ENCODE data around the gene PFN1. TPM values are rescaled to one million over a fixed set of nuclear protein-coding genes. Genes with fewer than 3 reads are reported as not detected.

The PFN1 gene
- total and polyA plus RNA-seq, 10 of the 15 experiments (the other 5 are each of a cell fraction or from before 2014, with no cell fraction given) = 154 to 3,892 (median 1,918) TPM

DNA sequence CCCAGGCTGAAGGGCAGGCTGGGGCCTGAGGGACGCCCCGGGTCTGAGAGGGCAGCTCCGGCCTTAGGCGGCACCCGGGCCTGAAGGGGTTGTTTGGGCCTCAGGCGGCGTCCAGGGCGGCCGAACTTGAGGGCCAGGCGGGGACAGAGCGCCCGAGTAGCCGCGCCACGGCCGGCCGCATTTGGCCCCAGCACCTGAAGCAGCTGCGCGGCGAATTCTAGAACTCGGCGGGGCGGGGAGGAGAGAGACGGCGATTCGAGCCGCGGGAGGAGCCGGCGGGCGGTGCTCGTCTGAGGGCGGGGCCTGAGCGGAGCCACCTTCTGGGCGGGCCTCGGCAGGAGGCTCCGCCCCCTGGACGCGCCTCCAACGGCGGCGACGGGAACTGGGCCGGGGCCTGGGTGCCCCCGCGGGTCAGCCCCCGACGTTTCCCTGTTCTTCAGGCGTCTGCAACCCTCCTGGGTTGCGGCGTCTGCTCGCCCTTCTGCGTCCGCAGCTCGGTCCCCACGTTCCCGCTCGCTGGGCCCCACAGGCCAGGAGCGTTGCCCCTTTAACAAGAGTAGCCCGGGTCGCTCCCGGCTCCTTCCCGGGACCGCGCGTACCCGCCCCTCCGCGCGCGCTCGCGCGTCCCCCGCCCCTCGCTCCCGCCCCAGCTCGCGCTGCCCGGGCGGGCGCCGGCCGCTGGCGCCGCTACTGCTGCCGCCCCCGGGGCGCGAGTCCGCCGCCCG lies 49.1 kb upstream of the PFN1 start, which contains the start of the genes INCA1 and KIF1C (continued):
- TF ChIP-seq, protein P1, sequence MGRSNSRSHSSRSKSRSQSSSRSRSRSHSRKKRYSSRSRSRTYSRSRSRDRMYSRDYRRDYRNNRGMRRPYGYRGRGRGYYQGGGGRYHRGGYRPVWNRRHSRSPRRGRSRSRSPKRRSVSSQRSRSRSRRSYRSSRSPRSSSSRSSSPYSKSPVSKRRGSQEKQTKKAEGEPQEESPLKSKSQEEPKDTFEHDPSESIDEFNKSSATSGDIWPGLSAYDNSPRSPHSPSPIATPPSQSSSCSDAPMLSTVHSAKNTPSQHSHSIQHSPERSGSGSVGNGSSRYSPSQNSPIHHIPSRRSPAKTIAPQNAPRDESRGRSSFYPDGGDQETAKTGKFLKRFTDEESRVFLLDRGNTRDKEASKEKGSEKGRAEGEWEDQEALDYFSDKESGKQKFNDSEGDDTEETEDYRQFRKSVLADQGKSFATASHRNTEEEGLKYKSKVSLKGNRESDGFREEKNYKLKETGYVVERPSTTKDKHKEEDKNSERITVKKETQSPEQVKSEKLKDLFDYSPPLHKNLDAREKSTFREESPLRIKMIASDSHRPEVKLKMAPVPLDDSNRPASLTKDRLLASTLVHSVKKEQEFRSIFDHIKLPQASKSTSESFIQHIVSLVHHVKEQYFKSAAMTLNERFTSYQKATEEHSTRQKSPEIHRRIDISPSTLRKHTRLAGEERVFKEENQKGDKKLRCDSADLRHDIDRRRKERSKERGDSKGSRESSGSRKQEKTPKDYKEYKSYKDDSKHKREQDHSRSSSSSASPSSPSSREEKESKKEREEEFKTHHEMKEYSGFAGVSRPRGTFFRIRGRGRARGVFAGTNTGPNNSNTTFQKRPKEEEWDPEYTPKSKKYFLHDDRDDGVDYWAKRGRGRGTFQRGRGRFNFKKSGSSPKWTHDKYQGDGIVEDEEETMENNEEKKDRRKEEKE (IDR thresholded peaks at IDR 0.05) = no peak
- TF ChIP-seq RBBP5 (conservative IDR thresholded peaks at IDR 0.05) (no peak), DPF2 (IDR thresholded peaks at IDR 0.05) (peak; percentile 67; the same call in 1 of the 2 replicates), TCF12 (IDR thresholded peaks at IDR 0.05; ENCODE audit: low read depth, low read length) (peak; percentile 83), KLF5 (IDR thresholded peaks at IDR 0.05; ENCODE audit: partially characterized antibody) (no peak), MXI1 (IDR thresholded peaks at IDR 0.05; ENCODE audit: low read depth, low read length) (no peak), NFXL1 (IDR thresholded peaks at IDR 0.05; ENCODE audit: borderline replicate concordance) (no peak), FOS (IDR thresholded peaks at IDR 0.05; ENCODE audit: borderline replicate concordance, extremely low read depth, insufficient read length) (no peak)
- TF ChIP-seq, protein P2, sequence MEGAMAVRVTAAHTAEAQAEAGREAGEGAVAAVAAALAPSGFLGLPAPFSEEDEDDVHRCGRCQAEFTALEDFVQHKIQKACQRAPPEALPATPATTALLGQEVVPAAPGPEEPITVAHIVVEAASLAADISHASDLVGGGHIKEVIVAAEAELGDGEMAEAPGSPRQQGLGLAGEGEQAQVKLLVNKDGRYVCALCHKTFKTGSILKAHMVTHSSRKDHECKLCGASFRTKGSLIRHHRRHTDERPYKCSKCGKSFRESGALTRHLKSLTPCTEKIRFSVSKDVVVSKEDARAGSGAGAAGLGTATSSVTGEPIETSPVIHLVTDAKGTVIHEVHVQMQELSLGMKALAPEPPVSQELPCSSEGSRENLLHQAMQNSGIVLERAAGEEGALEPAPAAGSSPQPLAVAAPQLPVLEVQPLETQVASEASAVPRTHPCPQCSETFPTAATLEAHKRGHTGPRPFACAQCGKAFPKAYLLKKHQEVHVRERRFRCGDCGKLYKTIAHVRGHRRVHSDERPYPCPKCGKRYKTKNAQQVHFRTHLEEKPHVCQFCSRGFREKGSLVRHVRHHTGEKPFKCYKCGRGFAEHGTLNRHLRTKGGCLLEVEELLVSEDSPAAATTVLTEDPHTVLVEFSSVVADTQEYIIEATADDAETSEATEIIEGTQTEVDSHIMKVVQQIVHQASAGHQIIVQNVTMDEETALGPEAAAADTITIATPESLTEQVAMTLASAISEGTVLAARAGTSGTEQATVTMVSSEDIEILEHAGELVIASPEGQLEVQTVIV (IDR thresholded peaks at IDR 0.05; ENCODE audit: borderline replicate concordance, partially characterized antibody) = peak; percentile 87
- TF ChIP-seq, protein P3, sequence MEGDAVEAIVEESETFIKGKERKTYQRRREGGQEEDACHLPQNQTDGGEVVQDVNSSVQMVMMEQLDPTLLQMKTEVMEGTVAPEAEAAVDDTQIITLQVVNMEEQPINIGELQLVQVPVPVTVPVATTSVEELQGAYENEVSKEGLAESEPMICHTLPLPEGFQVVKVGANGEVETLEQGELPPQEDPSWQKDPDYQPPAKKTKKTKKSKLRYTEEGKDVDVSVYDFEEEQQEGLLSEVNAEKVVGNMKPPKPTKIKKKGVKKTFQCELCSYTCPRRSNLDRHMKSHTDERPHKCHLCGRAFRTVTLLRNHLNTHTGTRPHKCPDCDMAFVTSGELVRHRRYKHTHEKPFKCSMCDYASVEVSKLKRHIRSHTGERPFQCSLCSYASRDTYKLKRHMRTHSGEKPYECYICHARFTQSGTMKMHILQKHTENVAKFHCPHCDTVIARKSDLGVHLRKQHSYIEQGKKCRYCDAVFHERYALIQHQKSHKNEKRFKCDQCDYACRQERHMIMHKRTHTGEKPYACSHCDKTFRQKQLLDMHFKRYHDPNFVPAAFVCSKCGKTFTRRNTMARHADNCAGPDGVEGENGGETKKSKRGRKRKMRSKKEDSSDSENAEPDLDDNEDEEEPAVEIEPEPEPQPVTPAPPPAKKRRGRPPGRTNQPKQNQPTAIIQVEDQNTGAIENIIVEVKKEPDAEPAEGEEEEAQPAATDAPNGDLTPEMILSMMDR (IDR thresholded peaks at IDR 0.05 in 2 of 3, conservative IDR thresholded peaks at IDR 0.05 in 1 of 3; ENCODE audit: control insufficient read depth in 2 of 3, extremely low read depth in 1 of 3, insufficient read depth in 1 of 3, low read depth in 3 of 3, low read length in 3 of 3) = no peak
- TF ChIP-seq, protein P4, sequence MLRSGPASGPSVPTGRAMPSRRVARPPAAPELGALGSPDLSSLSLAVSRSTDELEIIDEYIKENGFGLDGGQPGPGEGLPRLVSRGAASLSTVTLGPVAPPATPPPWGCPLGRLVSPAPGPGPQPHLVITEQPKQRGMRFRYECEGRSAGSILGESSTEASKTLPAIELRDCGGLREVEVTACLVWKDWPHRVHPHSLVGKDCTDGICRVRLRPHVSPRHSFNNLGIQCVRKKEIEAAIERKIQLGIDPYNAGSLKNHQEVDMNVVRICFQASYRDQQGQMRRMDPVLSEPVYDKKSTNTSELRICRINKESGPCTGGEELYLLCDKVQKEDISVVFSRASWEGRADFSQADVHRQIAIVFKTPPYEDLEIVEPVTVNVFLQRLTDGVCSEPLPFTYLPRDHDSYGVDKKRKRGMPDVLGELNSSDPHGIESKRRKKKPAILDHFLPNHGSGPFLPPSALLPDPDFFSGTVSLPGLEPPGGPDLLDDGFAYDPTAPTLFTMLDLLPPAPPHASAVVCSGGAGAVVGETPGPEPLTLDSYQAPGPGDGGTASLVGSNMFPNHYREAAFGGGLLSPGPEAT (IDR thresholded peaks at IDR 0.05; ENCODE audit: low read depth) = peak; percentile 98
- TF ChIP-seq, protein P5, sequence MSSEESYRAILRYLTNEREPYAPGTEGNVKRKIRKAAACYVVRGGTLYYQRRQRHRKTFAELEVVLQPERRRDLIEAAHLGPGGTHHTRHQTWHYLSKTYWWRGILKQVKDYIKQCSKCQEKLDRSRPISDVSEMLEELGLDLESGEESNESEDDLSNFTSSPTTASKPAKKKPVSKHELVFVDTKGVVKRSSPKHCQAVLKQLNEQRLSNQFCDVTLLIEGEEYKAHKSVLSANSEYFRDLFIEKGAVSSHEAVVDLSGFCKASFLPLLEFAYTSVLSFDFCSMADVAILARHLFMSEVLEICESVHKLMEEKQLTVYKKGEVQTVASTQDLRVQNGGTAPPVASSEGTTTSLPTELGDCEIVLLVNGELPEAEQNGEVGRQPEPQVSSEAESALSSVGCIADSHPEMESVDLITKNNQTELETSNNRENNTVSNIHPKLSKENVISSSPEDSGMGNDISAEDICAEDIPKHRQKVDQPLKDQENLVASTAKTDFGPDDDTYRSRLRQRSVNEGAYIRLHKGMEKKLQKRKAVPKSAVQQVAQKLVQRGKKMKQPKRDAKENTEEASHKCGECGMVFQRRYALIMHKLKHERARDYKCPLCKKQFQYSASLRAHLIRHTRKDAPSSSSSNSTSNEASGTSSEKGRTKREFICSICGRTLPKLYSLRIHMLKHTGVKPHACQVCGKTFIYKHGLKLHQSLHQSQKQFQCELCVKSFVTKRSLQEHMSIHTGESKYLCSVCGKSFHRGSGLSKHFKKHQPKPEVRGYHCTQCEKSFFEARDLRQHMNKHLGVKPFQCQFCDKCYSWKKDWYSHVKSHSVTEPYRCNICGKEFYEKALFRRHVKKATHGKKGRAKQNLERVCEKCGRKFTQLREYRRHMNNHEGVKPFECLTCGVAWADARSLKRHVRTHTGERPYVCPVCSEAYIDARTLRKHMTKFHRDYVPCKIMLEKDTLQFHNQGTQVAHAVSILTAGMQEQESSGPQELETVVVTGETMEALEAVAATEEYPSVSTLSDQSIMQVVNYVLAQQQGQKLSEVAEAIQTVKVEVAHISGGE (CRISPR knock-in tag; IDR thresholded peaks at IDR 0.05) = no peak

Measured in GM12878 (cell line).